ENCODE data around the gene CCDC88B. TPM values are rescaled to one million over a fixed set of nuclear protein-coding genes. Genes with fewer than 3 reads are reported as not detected.

CCDC88B gene
- total and polyA plus RNA-seq, 9 of the 15 experiments (the other 6 are each of a cell fraction or from before 2014, with no cell fraction given) = 0.13 to 18.1 (median 7.9) TPM

DNA sequence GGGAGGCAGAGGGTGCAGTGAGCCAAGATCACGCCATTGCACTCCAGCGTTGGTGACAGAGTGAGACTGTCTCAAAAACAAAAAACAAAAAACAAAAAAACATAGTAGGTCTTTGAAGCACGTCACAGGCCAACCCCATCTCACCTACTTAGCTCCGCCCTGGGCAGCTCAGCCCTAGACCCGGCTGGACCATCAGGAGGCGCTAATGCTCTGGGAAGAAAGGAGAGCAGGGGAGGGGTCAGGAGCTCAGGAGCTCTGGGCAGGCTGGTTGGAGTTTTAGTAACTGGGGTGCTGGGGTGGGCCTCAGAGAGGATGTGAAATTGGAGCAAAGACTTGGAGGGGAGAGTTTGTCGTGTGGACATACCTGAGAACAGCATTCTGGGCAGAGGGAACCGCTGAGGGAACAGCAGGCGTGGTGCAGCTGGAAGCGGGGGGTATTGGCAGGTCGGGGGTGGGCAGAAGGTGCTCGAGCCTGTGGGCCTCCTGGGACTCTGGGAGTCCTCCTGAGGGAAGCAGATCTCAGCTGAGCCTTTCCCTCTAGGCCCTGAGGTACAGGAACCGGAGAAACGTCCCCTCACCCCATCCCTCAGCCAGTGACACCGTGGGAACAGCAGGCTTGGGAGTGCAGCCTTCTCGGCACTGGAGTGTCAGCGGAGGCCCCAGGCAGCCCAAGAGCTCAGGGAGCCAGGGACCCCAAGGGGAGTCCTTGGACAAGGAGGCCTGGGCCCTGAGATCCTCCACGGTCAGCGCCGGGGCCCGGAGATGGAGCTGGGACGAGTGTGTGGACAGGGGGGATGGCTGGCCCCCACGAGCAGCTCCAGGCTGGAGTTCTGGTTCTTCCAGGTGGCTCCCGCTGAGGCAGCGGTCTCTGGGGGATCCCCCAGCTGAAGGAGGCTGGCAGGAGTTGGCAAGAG, 16.8 kb downstream of the CCDC88B start (continued):
- TF ChIP-seq ZBTB1 (CRISPR knock-in tag; IDR thresholded peaks at IDR 0.05; ENCODE audit: borderline replicate concordance, low read depth) (no peak), ZNF253 (CRISPR knock-in tag; conservative IDR thresholded peaks at IDR 0.05) (no peak), FOXJ2 (tag; IDR thresholded peaks at IDR 0.05) (no peak), ZNF134 (CRISPR knock-in tag; conservative IDR thresholded peaks at IDR 0.05) (no peak), ZNF57 (CRISPR knock-in tag; IDR thresholded peaks at IDR 0.05) (no peak), MAFF (IDR thresholded peaks at IDR 0.05; ENCODE audit: low read length) (no peak), ZNF175 (CRISPR knock-in tag; IDR thresholded peaks at IDR 0.05; ENCODE audit: low read depth) (no peak), MEIS2 (IDR thresholded peaks at IDR 0.05; ENCODE audit: partially characterized antibody) (no peak), ZEB2 (IDR thresholded peaks at IDR 0.05) (0 out of 2 replicates have a peak, but pooled peaks have one; percentile 41), EP300 (IDR thresholded peaks at IDR 0.05; ENCODE audit: low read length) (0 out of 2 replicates have a peak, but pooled peaks have one; percentile 21), RBFOX2 (IDR thresholded peaks at IDR 0.05; ENCODE audit: low read depth, low read length) (peak; percentile 29; the same call in 1 of the 2 replicates), ZNF644 (tag; IDR thresholded peaks at IDR 0.05; ENCODE audit: low read depth) (no peak), TOE1 (IDR thresholded peaks at IDR 0.05; ENCODE audit: borderline replicate concordance) (peak; percentile 55; the same call in 1 of the 2 replicates), TOE1 (CRISPR knock-in tag; IDR thresholded peaks at IDR 0.05; ENCODE audit: borderline replicate concordance, low read depth) (no peak), NFXL1 (CRISPR knock-in tag; IDR thresholded peaks at IDR 0.05) (no peak), XRCC4 (IDR thresholded peaks at IDR 0.05; ENCODE audit: extremely low read depth, insufficient read depth, insufficient read length) (no peak), NEUROD1 (IDR thresholded peaks at IDR 0.05; ENCODE audit: borderline replicate concordance, low read depth, low read length, partially characterized antibody) (peak; percentile 47), HNRNPH1 (optimal IDR thresholded peaks at IDR 0.05; ENCODE audit: low read depth, low read length) (no peak), PTTG1 (tag; IDR thresholded peaks at IDR 0.05; ENCODE audit: low read depth) (no peak), POLR2G (IDR thresholded peaks at IDR 0.05; ENCODE audit: low read depth, low read length) (no peak), NBN (IDR thresholded peaks at IDR 0.05; ENCODE audit: low read depth) (0 out of 2 replicates have a peak, but pooled peaks have one; percentile 48), ILK (tag; IDR thresholded peaks at IDR 0.05; ENCODE audit: borderline replicate concordance, low read depth) (no peak)
- TF ChIP-seq, protein P1, sequence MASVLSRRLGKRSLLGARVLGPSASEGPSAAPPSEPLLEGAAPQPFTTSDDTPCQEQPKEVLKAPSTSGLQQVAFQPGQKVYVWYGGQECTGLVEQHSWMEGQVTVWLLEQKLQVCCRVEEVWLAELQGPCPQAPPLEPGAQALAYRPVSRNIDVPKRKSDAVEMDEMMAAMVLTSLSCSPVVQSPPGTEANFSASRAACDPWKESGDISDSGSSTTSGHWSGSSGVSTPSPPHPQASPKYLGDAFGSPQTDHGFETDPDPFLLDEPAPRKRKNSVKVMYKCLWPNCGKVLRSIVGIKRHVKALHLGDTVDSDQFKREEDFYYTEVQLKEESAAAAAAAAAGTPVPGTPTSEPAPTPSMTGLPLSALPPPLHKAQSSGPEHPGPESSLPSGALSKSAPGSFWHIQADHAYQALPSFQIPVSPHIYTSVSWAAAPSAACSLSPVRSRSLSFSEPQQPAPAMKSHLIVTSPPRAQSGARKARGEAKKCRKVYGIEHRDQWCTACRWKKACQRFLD (CRISPR knock-in tag; IDR thresholded peaks at IDR 0.05) = no peak
- TF ChIP-seq, protein P2, sequence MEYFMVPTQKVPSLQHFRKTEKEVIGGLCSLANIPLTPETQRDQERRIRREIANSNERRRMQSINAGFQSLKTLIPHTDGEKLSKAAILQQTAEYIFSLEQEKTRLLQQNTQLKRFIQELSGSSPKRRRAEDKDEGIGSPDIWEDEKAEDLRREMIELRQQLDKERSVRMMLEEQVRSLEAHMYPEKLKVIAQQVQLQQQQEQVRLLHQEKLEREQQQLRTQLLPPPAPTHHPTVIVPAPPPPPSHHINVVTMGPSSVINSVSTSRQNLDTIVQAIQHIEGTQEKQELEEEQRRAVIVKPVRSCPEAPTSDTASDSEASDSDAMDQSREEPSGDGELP (CRISPR knock-in tag; IDR thresholded peaks at IDR 0.05; ENCODE audit: borderline replicate concordance) = peak; percentile 66; the same call in 1 of the 2 replicates
- TF ChIP-seq, protein P3, sequence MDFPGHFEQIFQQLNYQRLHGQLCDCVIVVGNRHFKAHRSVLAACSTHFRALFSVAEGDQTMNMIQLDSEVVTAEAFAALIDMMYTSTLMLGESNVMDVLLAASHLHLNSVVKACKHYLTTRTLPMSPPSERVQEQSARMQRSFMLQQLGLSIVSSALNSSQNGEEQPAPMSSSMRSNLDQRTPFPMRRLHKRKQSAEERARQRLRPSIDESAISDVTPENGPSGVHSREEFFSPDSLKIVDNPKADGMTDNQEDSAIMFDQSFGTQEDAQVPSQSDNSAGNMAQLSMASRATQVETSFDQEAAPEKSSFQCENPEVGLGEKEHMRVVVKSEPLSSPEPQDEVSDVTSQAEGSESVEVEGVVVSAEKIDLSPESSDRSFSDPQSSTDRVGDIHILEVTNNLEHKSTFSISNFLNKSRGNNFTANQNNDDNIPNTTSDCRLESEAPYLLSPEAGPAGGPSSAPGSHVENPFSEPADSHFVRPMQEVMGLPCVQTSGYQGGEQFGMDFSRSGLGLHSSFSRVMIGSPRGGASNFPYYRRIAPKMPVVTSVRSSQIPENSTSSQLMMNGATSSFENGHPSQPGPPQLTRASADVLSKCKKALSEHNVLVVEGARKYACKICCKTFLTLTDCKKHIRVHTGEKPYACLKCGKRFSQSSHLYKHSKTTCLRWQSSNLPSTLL (IDR thresholded peaks at IDR 0.05) = no peak
